Loucy (cell line): ENCODE measurements around the gene CALCR.

Experiments used
- EZH2phosphoT487 ChIP-seq: fragments of 200-600 bp; IDR thresholded peaks from 2 replicates; pipeline ENCODE4 v1.6.1; 2018; ENCODE audit warnings: antibody characterized with exemption, mild to moderate bottlenecking, moderate library complexity, borderline replicate concordance
- TF ChIP-seq, protein P1 (sequence below): fragments of 200-600 bp; sonication (generic); conservative IDR thresholded peaks from 2 replicates; pipeline ENCODE4 v1.5.1; 2014; ENCODE audit warnings: mild to moderate bottlenecking, antibody characterized with exemption, low read length

DNA sequence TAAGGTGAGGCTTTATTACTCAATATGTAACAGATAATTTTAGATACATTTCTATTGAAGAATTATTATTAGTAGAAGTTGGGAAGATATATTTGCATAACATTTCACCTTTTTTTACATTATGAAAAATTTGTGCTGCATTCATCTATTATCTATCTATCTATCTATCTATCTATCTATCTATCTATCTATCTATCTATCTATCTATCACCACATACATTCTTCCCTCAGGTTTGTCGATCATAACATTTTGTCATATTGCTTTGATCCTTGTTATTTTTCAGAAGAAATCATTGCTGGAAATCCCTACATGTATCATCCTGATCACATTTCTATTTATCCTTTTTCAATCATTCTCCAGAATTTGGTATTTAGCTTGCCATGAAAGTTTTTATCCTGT is 49.3 kb upstream of the CALCR start:
- TF ChIP-seq, protein P1, sequence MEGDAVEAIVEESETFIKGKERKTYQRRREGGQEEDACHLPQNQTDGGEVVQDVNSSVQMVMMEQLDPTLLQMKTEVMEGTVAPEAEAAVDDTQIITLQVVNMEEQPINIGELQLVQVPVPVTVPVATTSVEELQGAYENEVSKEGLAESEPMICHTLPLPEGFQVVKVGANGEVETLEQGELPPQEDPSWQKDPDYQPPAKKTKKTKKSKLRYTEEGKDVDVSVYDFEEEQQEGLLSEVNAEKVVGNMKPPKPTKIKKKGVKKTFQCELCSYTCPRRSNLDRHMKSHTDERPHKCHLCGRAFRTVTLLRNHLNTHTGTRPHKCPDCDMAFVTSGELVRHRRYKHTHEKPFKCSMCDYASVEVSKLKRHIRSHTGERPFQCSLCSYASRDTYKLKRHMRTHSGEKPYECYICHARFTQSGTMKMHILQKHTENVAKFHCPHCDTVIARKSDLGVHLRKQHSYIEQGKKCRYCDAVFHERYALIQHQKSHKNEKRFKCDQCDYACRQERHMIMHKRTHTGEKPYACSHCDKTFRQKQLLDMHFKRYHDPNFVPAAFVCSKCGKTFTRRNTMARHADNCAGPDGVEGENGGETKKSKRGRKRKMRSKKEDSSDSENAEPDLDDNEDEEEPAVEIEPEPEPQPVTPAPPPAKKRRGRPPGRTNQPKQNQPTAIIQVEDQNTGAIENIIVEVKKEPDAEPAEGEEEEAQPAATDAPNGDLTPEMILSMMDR, result no peak
- no peak for TF ChIP-seq EZH2phosphoT487
